COLO668 (cell line): ENCODE results near the gene CEP76.

ENCODE experiments used
- DNase-seq: peaks from one replicate; lab custom pipeline; 2025; ENCODE audit not compliant: unreplicated experiment; lab: John Stamatoyannopoulos, UW

CEP76 gene

GRCh38 chr18:12702221-12703095, at the start of gene CEP76, which contains the start of gene PSMG2:
Gene CEP76 (minus strand): TSS chr18:12702723. CDS start chr18:12702548, 175 bp downstream.
Gene PSMG2 (plus strand): TSS chr18:12703042. CDS start chr18:12703108, 66 bp downstream.
- DNase-seq, result peak; percentile 96

GRCh38 chr18:12751891-12752290, 49.4 kb upstream of the CEP76 start:
- no peak for DNase-seq

GRCh38 chr18:12751503-12751884, 49.0 kb upstream of the CEP76 start:
- no peak for DNase-seq

- DNase-seq, result no peak
These were observed 48.4 kb upstream of the CEP76 start for GRCh38 chr18:12750715-12751502.

GRCh38 chr18:12750076-12750714, 47.7 kb upstream of the CEP76 start:
- DNase-seq, result no peak

- no peak for DNase-seq
These were observed 46.6 kb upstream of the CEP76 start for GRCh38 chr18:12749121-12749520.

GRCh38 chr18:12748671-12749070, 46.1 kb upstream of the CEP76 start:
- DNase-seq, result no peak

- no peak for DNase-seq
These were observed 45.2 kb upstream of the CEP76 start for GRCh38 chr18:12747530-12748315.

GRCh38 chr18:12745095-12745795, 42.7 kb upstream of the CEP76 start:
- no peak for DNase-seq

GRCh38 chr18:12744103-12744502, 41.6 kb upstream of the CEP76 start:
- DNase-seq, result no peak

GRCh38 chr18:12742453-12742852, 39.9 kb upstream of the CEP76 start:
- no peak for DNase-seq

- peak; percentile 60 for DNase-seq
These were observed 38.8 kb upstream of the CEP76 start for GRCh38 chr18:12741351-12741750.

- DNase-seq, result no peak
These were observed 34.9 kb upstream of the CEP76 start for GRCh38 chr18:12737243-12737902.

GRCh38 chr18:12726774-12727550, 24.4 kb upstream of the CEP76 start:
- DNase-seq, result peak; percentile 76

- no peak for DNase-seq
These were observed 23.8 kb upstream of the CEP76 start for GRCh38 chr18:12726331-12726730.

GRCh38 chr18:12722731-12723130, 20.2 kb upstream of the CEP76 start:
- no peak for DNase-seq

- DNase-seq, result no peak
These were observed 19.2 kb upstream of the CEP76 start for GRCh38 chr18:12721495-12722275.

- no peak for DNase-seq
These were observed 8.9 kb upstream of the CEP76 start for GRCh38 chr18:12711446-12711845.
